Transverse colon (tissue), 4 donors: ENCODE measurements around the gene TPT1. TPM values are rescaled to one million over a fixed set of nuclear protein-coding genes. Genes with fewer than 3 reads are reported as not detected.
"Not testable (repeated sequence)": the region's sequence is repeated elsewhere in the genome, so short reads cannot be mapped to it uniquely, and the experiment has no call there.

ENCODE experiments used
- DNase-seq: peaks from one replicate; pipeline ENCODE4 v3.0.0-alpha.2; 2019
- H3K27ac ChIP-seq, 4 donors: fragments of 200-600 bp; sonication (generic); 2 replicates each; pipeline ENCODE4 v1.5.1; 2016 to 2018; ENCODE audit warnings: inconsistent platforms in 4 of 4
- H3K27me3 ChIP-seq: fragments of 200-600 bp; sonication (generic); 2 replicates; pipeline ENCODE4 v1.5.1; 2017; ENCODE audit warnings: inconsistent platforms
- H3K36me3 ChIP-seq, 4 donors: fragments of 200-600 bp; sonication (generic); 2 replicates each; pipeline ENCODE4 v1.5.1; 2017 to 2019; ENCODE audit warnings: inconsistent platforms in 4 of 4
- H3K4me1 ChIP-seq, 4 donors: fragments of 200-600 bp; sonication (generic); 2 replicates each; pipeline ENCODE4 v1.5.1; 2017 to 2020; ENCODE audit warnings: inconsistent platforms in 4 of 4
- H3K4me3 ChIP-seq, 4 donors: fragments of 200-600 bp; sonication (generic); 1 replicate in 1 of 4; 2 replicates in 3 of 4; pipeline versions ENCODE4 v1.5.1 to v1.6.1; 2017 to 2019; ENCODE audit warnings: inconsistent platforms in 4 of 4
- H3K9me3 ChIP-seq, 2 donors: fragments of 200-600 bp; sonication (generic); 2 replicates each; pipeline ENCODE4 v1.5.1; 2017 to 2019; ENCODE audit warnings: inconsistent platforms in 2 of 2
- CTCF ChIP-seq, 5 experiments: fragments of 200-600 bp in 3 of 5; fragments of 450-650 bp in 2 of 5; sonication (generic) in 3 of 5; IDR thresholded peaks; 1 replicate in 2 of 5; 2 replicates in 3 of 5; pipeline ENCODE4 v1.5.1; 2016 to 2017; ENCODE audit warnings: antibody characterized with exemption in 5 of 5, inconsistent platforms in 3 of 5, mild to moderate bottlenecking in 2 of 5, moderate library complexity in 1 of 5
- EP300 ChIP-seq: sonication (generic); formaldehyde crosslinking; IDR thresholded peaks from one replicate; pipeline ENCODE4 v1.6.1; 2017; ENCODE audit warnings: antibody characterized with exemption, low read depth
- POLR2A ChIP-seq: fragments of 450-650 bp; IDR thresholded peaks from one replicate; pipeline ENCODE4 v1.6.1; 2016; ENCODE audit warnings: antibody characterized with exemption, mild to moderate bottlenecking, moderate library complexity
- POLR2AphosphoS5 ChIP-seq, 3 donors: sonication (generic); formaldehyde crosslinking; IDR thresholded peaks; one replicate each; pipeline ENCODE4 v1.6.1; 2016; ENCODE audit warnings: antibody characterized with exemption in 3 of 3
- WGBS, 2 donors: methylation state at CpG; one replicate each; pipeline ENCODE4 v1.1.5; 2018; ENCODE audit warnings: low coverage in 1 of 2; 5-methylcytosine and 5-hydroxymethylcytosine counted together
- in situ Hi-C, 4 donors: fragments of 200-750 bp; cut with MboI; loops; one replicate each; pipeline versions ENCODE4 v1.15.0 to v1.15.1; 2017; ENCODE audit warnings: low sequenced_read_pairs in 3 of 4, low pct_ligation_motif_present in 1 of 4, low pct_unique_long_range_greater_than_20kb in 1 of 4
- intact Hi-C: fragments of 100-400 bp; cut with DNase I; formaldehyde crosslinking; loops from one replicate; pipeline ENCODE4 v1.15.1; 2023; ENCODE audit warnings: low total_unique reads
- total RNA-seq, 4 donors: library from RNA; depleted of rRNA; stranded (reverse); fragments of >200 nt; gene quantifications; one replicate each; pipeline ENCODE4 v1.1.0, GENCODE V29; 2016

Gene TPT1
- total RNA-seq: 1,000 to 10,000 TPM; 1,485 to 2,679 (median 2,380) TPM

- in situ Hi-C loops: no loop called here
- no peaks in the 10 kb centered on the region for H3K9me3 ChIP-seq
- peak within 1 kb of the TSS; percentile 99 to 100 (median 100) for H3K27ac ChIP-seq
- peak; percentile 96 to 99 (median 99) for TF ChIP-seq POLR2AphosphoS5 (IDR thresholded peaks at IDR 0.05)
- peak; percentile 82 for TF ChIP-seq EP300
- TF ChIP-seq CTCF (IDR thresholded peaks at IDR 0.05): peak in 1 of 5 experiments; percentile 8
- TF ChIP-seq POLR2A: peak; percentile 95
- peaks cover 30 to 52% (median 45%) of the 10 kb centered on the region in 4 donors for H3K4me1 ChIP-seq
- peak within 1 kb of the TSS; percentile 86 to 99 (median 90) for H3K4me3 ChIP-seq
- WGBS, 2 donors: 0 to 2% methylated on average over 7 to 60 of the region's 67 CpGs
- DNase-seq: peak; percentile 99
- intact Hi-C loops: no loop called here
- no peaks in the 10 kb centered on the region for H3K27me3 ChIP-seq
- H3K36me3 ChIP-seq: peaks cover 0 to 56% (median 22%) of the 10 kb centered on the region in 4 donors
Observed at GRCh38 chr13:45341034-45341798, at the start of gene TPT1. TPT1 (minus strand) TSS chr13:45341183; CDS start chr13:45341069, 114 bp downstream.

DNA sequence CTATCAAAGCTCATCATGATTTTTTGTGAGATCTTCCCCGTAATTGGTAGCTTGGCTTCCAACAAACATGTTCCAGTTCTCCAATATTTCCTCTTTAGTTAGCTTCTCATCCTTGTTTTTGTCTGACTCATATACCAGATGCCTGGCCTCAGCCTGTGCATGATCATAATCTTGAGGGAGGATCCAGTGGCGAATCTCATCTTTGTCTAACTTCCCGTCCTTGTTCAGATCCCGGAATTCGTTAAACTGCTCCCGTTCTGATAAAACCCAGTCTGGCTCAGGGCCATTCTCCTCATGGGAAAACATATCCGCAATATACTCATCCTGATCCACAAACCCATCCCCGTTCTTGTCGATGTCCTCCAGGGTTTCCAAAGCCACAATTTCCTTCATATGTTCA lies 49.4 kb upstream of the TPT1 start:
- 95 to 97% methylated on average over 8 to 9 of the region's 9 CpGs for WGBS, 2 donors

DNA sequence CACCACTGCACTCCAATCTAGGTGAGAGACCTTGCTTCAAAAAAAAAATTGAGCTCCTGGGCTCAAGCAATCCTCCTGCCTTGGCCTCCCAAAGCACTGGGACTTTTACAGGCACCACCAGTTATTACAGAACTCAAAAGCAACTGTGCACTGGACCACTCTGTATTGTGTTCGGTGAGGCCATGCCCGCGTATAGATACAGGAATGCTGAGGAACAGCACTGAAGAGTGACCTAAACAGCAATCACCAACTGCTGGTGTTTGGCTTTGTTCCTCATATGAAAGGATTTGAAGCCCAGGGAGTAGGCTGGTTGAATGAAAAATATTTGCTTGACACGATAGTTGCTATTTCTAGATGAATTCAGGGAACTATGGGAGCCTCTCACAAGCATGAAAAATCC lies 47.7 kb upstream of the TPT1 start:
- TF ChIP-seq POLR2AphosphoS5 (IDR thresholded peaks at IDR 0.05): no peak
- no peak for TF ChIP-seq POLR2A
- no peak for TF ChIP-seq CTCF (IDR thresholded peaks at IDR 0.05)
- no peak for TF ChIP-seq EP300
- Histone ChIP-seq H3K27me3 (no peaks in the 10 kb centered on the region), H3K4me1 (peaks cover 0 to 2% (median 0%) of the 10 kb centered on the region in 4 donors), H3K9me3 (no peaks in the 10 kb centered on the region), H3K36me3 (no peaks in the 10 kb centered on the region), H3K4me3 (no peak overlapping the region), H3K27ac (no peak overlapping the region)
- intact Hi-C loops (no loop called here), in situ Hi-C loops (no loop called here)
- 80 to 94% methylated on average over 1 to 4 of the region's 4 CpGs for WGBS, 2 donors
- DNase-seq: no peak

More for the DNA sequence above, 49.4 kb upstream of the TPT1 start:
- in situ Hi-C loops, H3K9me3 ChIP-seq, H3K27ac ChIP-seq, intact Hi-C loops, H3K4me3 ChIP-seq, H3K36me3 ChIP-seq, DNase-seq, H3K27me3 ChIP-seq: not testable (repeated sequence)
- peaks cover 0 to 13% (median 0%) of the 10 kb centered on the region in 4 donors for H3K4me1 ChIP-seq

GRCh38 chr13:45386892-45387575 lies 46.1 kb upstream of the TPT1 start:
- intact Hi-C loops, H3K27me3 ChIP-seq, H3K27ac ChIP-seq, H3K36me3 ChIP-seq, in situ Hi-C loops, H3K4me3 ChIP-seq, H3K4me1 ChIP-seq, H3K9me3 ChIP-seq, DNase-seq: not testable (repeated sequence)
- WGBS, 2 donors: 87 to 96% methylated on average over 11 to 17 of the region's 17 CpGs

GRCh38 chr13:45385907-45386553 lies 45.0 kb upstream of the TPT1 start:
- H3K27me3 ChIP-seq: no peaks in the 10 kb centered on the region
- no peaks in the 10 kb centered on the region for H3K9me3 ChIP-seq
- TF ChIP-seq EP300: no peak
- no peak for TF ChIP-seq POLR2AphosphoS5 (IDR thresholded peaks at IDR 0.05)
- no peak for TF ChIP-seq CTCF (IDR thresholded peaks at IDR 0.05)
- TF ChIP-seq POLR2A: no peak
- no peaks in the 10 kb centered on the region for H3K36me3 ChIP-seq
- no peaks in the 10 kb centered on the region for H3K4me1 ChIP-seq
- in situ Hi-C loops (no loop called here), intact Hi-C loops (no loop called here)
- DNase-seq: no peak
- H3K4me3 ChIP-seq: no peak overlapping the region
- 89 to 95% methylated on average over 4 to 5 of the region's 5 CpGs for WGBS, 2 donors
- H3K27ac ChIP-seq: no peak overlapping the region
